ENCODE results near the gene UPB1.

Gene UPB1

GRCh38 chr22:24535348-24535747 lies 40.2 kb downstream of the UPB1 start:
- Histone ChIP-seq H3K4me3 (ENCODE audit: low read length) (no peak overlapping the region), H3K4me1 (ENCODE audit: control insufficient read depth, low read length) (no peaks in the 10 kb centered on the region), H3K9me2 (replicated peaks; ENCODE audit: control insufficient read depth, low read length) (no peaks in the 10 kb centered on the region), H3K4me2 (ENCODE audit: low read length) (no peak overlapping the region), H4K20me1 (ENCODE audit: control insufficient read depth, insufficient read depth, low read depth, low read length) (no peaks in the 10 kb centered on the region), H3K27me3 (ENCODE audit: control insufficient read depth, low read length) (no peaks in the 10 kb centered on the region), H3F3A (ENCODE audit: control insufficient read depth, insufficient read depth) (no peaks in the 10 kb centered on the region), H3K79me2 (ENCODE audit: control insufficient read depth, low read length) (no peaks in the 10 kb centered on the region), H3K9me3 (ENCODE audit: control insufficient read depth, insufficient read depth, low read length) (no peaks in the 10 kb centered on the region), H3K27ac (ENCODE audit: low read depth, low read length) (no peak overlapping the region), H3K36me3 (ENCODE audit: control insufficient read depth, low read length) (peaks cover 9% of the 10 kb centered on the region)
- TF ChIP-seq, protein P1, sequence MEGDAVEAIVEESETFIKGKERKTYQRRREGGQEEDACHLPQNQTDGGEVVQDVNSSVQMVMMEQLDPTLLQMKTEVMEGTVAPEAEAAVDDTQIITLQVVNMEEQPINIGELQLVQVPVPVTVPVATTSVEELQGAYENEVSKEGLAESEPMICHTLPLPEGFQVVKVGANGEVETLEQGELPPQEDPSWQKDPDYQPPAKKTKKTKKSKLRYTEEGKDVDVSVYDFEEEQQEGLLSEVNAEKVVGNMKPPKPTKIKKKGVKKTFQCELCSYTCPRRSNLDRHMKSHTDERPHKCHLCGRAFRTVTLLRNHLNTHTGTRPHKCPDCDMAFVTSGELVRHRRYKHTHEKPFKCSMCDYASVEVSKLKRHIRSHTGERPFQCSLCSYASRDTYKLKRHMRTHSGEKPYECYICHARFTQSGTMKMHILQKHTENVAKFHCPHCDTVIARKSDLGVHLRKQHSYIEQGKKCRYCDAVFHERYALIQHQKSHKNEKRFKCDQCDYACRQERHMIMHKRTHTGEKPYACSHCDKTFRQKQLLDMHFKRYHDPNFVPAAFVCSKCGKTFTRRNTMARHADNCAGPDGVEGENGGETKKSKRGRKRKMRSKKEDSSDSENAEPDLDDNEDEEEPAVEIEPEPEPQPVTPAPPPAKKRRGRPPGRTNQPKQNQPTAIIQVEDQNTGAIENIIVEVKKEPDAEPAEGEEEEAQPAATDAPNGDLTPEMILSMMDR (IDR thresholded peaks at IDR 0.05; ENCODE audit: low read depth, low read length, poor library complexity, severe bottlenecking) = no peak
- TF ChIP-seq EZH2phosphoT487 (IDR thresholded peaks at IDR 0.05; ENCODE audit: borderline replicate concordance, low read length) = no peak

- H3K4me2 ChIP-seq (ENCODE audit: low read length) = no peak overlapping the region
- H3K36me3 ChIP-seq (ENCODE audit: control insufficient read depth, low read length) = peaks cover 17% of the 10 kb centered on the region
- no peaks in the 10 kb centered on the region for H3F3A ChIP-seq (ENCODE audit: control insufficient read depth, insufficient read depth)
- H3K27me3 ChIP-seq (ENCODE audit: control insufficient read depth, low read length) = no peaks in the 10 kb centered on the region
- no peaks in the 10 kb centered on the region for H3K9me3 ChIP-seq (ENCODE audit: control insufficient read depth, insufficient read depth, low read length)
- H4K20me1 ChIP-seq (ENCODE audit: control insufficient read depth, insufficient read depth, low read depth, low read length) = no peaks in the 10 kb centered on the region
- no peaks in the 10 kb centered on the region for H3K9me2 ChIP-seq (replicated peaks; ENCODE audit: control insufficient read depth, low read length)
- H3K4me1 ChIP-seq (ENCODE audit: control insufficient read depth, low read length) = no peaks in the 10 kb centered on the region
- TF ChIP-seq, protein P1 (IDR thresholded peaks at IDR 0.05; ENCODE audit: low read depth, low read length, poor library complexity, severe bottlenecking) = no peak
- H3K4me3 ChIP-seq (ENCODE audit: low read length) = no peak overlapping the region
- H3K79me2 ChIP-seq (ENCODE audit: control insufficient read depth, low read length) = no peaks in the 10 kb centered on the region
- no peak overlapping the region for H3K27ac ChIP-seq (ENCODE audit: low read depth, low read length)
These were observed 41.0 kb downstream of the UPB1 start for GRCh38 chr22:24536089-24536488.

GRCh38 chr22:24540470-24540869 lies 45.3 kb downstream of the UPB1 start:
- Histone ChIP-seq H3F3A (ENCODE audit: control insufficient read depth, insufficient read depth) (no peaks in the 10 kb centered on the region), H3K27ac (ENCODE audit: low read depth, low read length) (no peak overlapping the region), H3K9me2 (replicated peaks; ENCODE audit: control insufficient read depth, low read length) (no peaks in the 10 kb centered on the region), H3K4me3 (ENCODE audit: low read length) (no peak overlapping the region), H3K27me3 (ENCODE audit: control insufficient read depth, low read length) (no peaks in the 10 kb centered on the region), H3K36me3 (ENCODE audit: control insufficient read depth, low read length) (peaks cover 56% of the 10 kb centered on the region), H3K79me2 (ENCODE audit: control insufficient read depth, low read length) (no peaks in the 10 kb centered on the region), H4K20me1 (ENCODE audit: control insufficient read depth, insufficient read depth, low read depth, low read length) (no peaks in the 10 kb centered on the region), H3K4me2 (ENCODE audit: low read length) (no peak overlapping the region), H3K9me3 (ENCODE audit: control insufficient read depth, insufficient read depth, low read length) (no peaks in the 10 kb centered on the region), H3K4me1 (ENCODE audit: control insufficient read depth, low read length) (peaks cover 3% of the 10 kb centered on the region; the same call in 1 of the 2 replicates)
- TF ChIP-seq EZH2phosphoT487 (IDR thresholded peaks at IDR 0.05; ENCODE audit: borderline replicate concordance, low read length) = no peak
- TF ChIP-seq, protein P1 (IDR thresholded peaks at IDR 0.05; ENCODE audit: low read depth, low read length, poor library complexity, severe bottlenecking) = no peak

Measured in DOHH2 (cell line).